Neural progenitor cell (in vitro differentiated cells): ENCODE measurements around the gene TAC3. TPM values are rescaled to one million over a fixed set of nuclear protein-coding genes. Genes with fewer than 3 reads are reported as not detected.
"Not testable (repeated sequence)": the region's sequence is repeated elsewhere in the genome, so short reads cannot be mapped to it uniquely, and the experiment has no call there.

ENCODE experiments used
- DNase-seq: peaks from one replicate; pipeline ENCODE4 v3.0.0-alpha.2; 2016; ENCODE audit warnings: low spot score
- H2AFZ ChIP-seq: fragments of 200-600 bp; sonication (generic); replicated peaks from 2 replicates; pipeline ENCODE4 v1.6.1; 2016; ENCODE audit warnings: antibody characterized with exemption
- H3F3A ChIP-seq: fragments of 200-600 bp; sonication (generic); 2 replicates; pipeline ENCODE4 v1.6.1; 2016; ENCODE audit warnings: antibody characterized with exemption, low read depth
- H3K27ac ChIP-seq: fragments of 200-600 bp; sonication (generic); 2 replicates; pipeline ENCODE4 v1.5.1; 2016; ENCODE audit warnings: mild to moderate bottlenecking
- H3K27me3 ChIP-seq: fragments of 200-600 bp; sonication (generic); 2 replicates; pipeline ENCODE4 v1.6.1; 2016; ENCODE audit warnings: mild to moderate bottlenecking, moderate library complexity
- H3K36me3 ChIP-seq: fragments of 200-600 bp; sonication (generic); 2 replicates; pipeline ENCODE4 v1.5.1; 2016
- H3K4me1 ChIP-seq: fragments of 200-600 bp; sonication (generic); 2 replicates; pipeline ENCODE4 v1.6.1; 2016; ENCODE audit warnings: mixed run types
- H3K4me2 ChIP-seq: fragments of 200-600 bp; sonication (generic); 2 replicates; pipeline ENCODE4 v1.6.1; 2016
- H3K4me3 ChIP-seq: fragments of 200-600 bp; sonication (generic); 2 replicates; pipeline ENCODE4 v1.5.1; 2016
- H3K79me2 ChIP-seq: fragments of 200-600 bp; sonication (generic); 2 replicates; pipeline ENCODE4 v1.6.1; 2016; ENCODE audit warnings: low read depth
- H3K9ac ChIP-seq: fragments of 200-600 bp; sonication (generic); 2 replicates; pipeline ENCODE4 v1.6.1; 2016
- H3K9me3 ChIP-seq: fragments of 200-600 bp; sonication (generic); 2 replicates; pipeline ENCODE4 v1.5.1; 2016; ENCODE audit warnings: low read depth
- H4K20me1 ChIP-seq: fragments of 200-600 bp; sonication (generic); 2 replicates; pipeline ENCODE4 v1.6.1; 2016; ENCODE audit warnings: low read depth
- H3K27ac Mint-ChIP-seq: 3 replicates; pipeline ENCODE4 v1.8.0; 2021; ENCODE audit warnings: mixed read lengths
- H3K27me3 Mint-ChIP-seq: 2 replicates; pipeline ENCODE4 v1.8.0; 2022; ENCODE audit warnings: low read depth, mild to moderate bottlenecking, inconsistent platforms, moderate library complexity, mixed read lengths; ENCODE audit not compliant: insufficient read depth
- H3K36me3 Mint-ChIP-seq: 3 replicates; pipeline ENCODE4 v1.8.0; 2021; ENCODE audit warnings: mixed read lengths
- H3K4me1 Mint-ChIP-seq: 3 replicates; pipeline ENCODE4 v1.8.0; 2021; ENCODE audit warnings: mixed read lengths
- H3K4me3 Mint-ChIP-seq: 3 replicates; pipeline ENCODE4 v1.8.0; 2021; ENCODE audit warnings: mild to moderate bottlenecking, moderate library complexity, mixed read lengths
- H3K9me3 Mint-ChIP-seq: 3 replicates; pipeline ENCODE4 v1.8.0; 2020; ENCODE audit warnings: mixed read lengths
- CTCF ChIP-seq: fragments of 200-600 bp; sonication (generic); IDR thresholded peaks from 2 replicates; pipeline ENCODE4 v1.5.1; 2017; ENCODE audit warnings: antibody characterized with exemption, mild to moderate bottlenecking
- EZH2 ChIP-seq: fragments of 200-600 bp; sonication (generic); IDR thresholded peaks from 2 replicates; pipeline ENCODE4 v1.6.1; 2017; ENCODE audit warnings: antibody characterized with exemption, mild to moderate bottlenecking, moderate library complexity
- EZH2phosphoT487 ChIP-seq: fragments of 200-600 bp; sonication (generic); IDR thresholded peaks from 2 replicates; pipeline ENCODE4 v1.6.1; 2017; ENCODE audit warnings: antibody characterized with exemption
- total RNA-seq: library from RNA; depleted of rRNA; stranded (reverse); fragments of >200 nt; gene quantifications from 2 replicates; pipeline ENCODE4 v1.2.3, GENCODE V29; 2015; ENCODE audit warnings: low replicate concordance

The TAC3 gene
- total RNA-seq, 1 donor from 2014 or later: 6.0 TPM

GRCh38 chr12:56979628-56980027 is 36.7 kb downstream of the TAC3 start:
- Histone ChIP-seq H3K9me3 (no peaks in the 10 kb centered on the region), H3K4me3 (no peak overlapping the region), H3K36me3 (no peaks in the 10 kb centered on the region), H2AFZ (no peak overlapping the region), H3K9ac (no peak overlapping the region), H3K4me2 (no peak overlapping the region), H3K27ac (no peak overlapping the region), H3K27me3 (no peaks in the 10 kb centered on the region), H3K79me2 (no peaks in the 10 kb centered on the region), H3F3A (no peaks in the 10 kb centered on the region), H4K20me1 (no peaks in the 10 kb centered on the region), H3K4me1 (no peaks in the 10 kb centered on the region)
- H3K4me3 Mint-ChIP-seq: no peak overlapping the region
- TF ChIP-seq EZH2: no peak
- DNase-seq: no peak
- H3K27me3 Mint-ChIP-seq: no peaks in the 10 kb centered on the region
- no peaks in the 10 kb centered on the region for H3K36me3 Mint-ChIP-seq
- no peaks in the 10 kb centered on the region for H3K4me1 Mint-ChIP-seq
- H3K9me3 Mint-ChIP-seq: no peaks in the 10 kb centered on the region
- H3K27ac Mint-ChIP-seq: no peak overlapping the region

GRCh38 chr12:56978397-56979138 is 37.8 kb downstream of the TAC3 start:
- H3K27me3 ChIP-seq: no peaks in the 10 kb centered on the region

GRCh38 chr12:56977361-56977760 is 39.0 kb downstream of the TAC3 start:
- H3K36me3 Mint-ChIP-seq, H3F3A ChIP-seq, H3K4me3 ChIP-seq, H3K9me3 Mint-ChIP-seq, H3K27ac Mint-ChIP-seq, H3K27ac ChIP-seq, H3K9me3 ChIP-seq, H2AFZ ChIP-seq, H3K4me1 ChIP-seq, H3K27me3 Mint-ChIP-seq, H3K27me3 ChIP-seq, H3K4me3 Mint-ChIP-seq, DNase-seq, H3K4me2 ChIP-seq, H3K9ac ChIP-seq, H3K4me1 Mint-ChIP-seq, H3K79me2 ChIP-seq, H3K36me3 ChIP-seq, H4K20me1 ChIP-seq: not testable (repeated sequence)

More at GRCh38 chr12:56978397-56979138, 37.8 kb downstream of the TAC3 start:
- Histone ChIP-seq H3K9me3 (no peaks in the 10 kb centered on the region), H4K20me1 (no peaks in the 10 kb centered on the region), H3F3A (no peaks in the 10 kb centered on the region), H2AFZ (no peak overlapping the region), H3K4me1 (no peaks in the 10 kb centered on the region), H3K4me3 (no peak overlapping the region), H3K27ac (no peak overlapping the region), H3K79me2 (no peaks in the 10 kb centered on the region), H3K4me2 (no peak overlapping the region), H3K9ac (no peak overlapping the region), H3K36me3 (no peaks in the 10 kb centered on the region)
- H3K27ac Mint-ChIP-seq: no peak overlapping the region
- TF ChIP-seq EZH2: no peak
- TF ChIP-seq CTCF: no peak
- TF ChIP-seq EZH2phosphoT487: no peak
- H3K27me3 Mint-ChIP-seq: no peaks in the 10 kb centered on the region
- H3K36me3 Mint-ChIP-seq: no peaks in the 10 kb centered on the region
- DNase-seq: no peak
- no peaks in the 10 kb centered on the region for H3K4me1 Mint-ChIP-seq
- no peak overlapping the region for H3K4me3 Mint-ChIP-seq
- H3K9me3 Mint-ChIP-seq: no peaks in the 10 kb centered on the region

- H3K4me3 Mint-ChIP-seq, DNase-seq, H3F3A ChIP-seq, H3K36me3 ChIP-seq, H3K4me3 ChIP-seq, H3K36me3 Mint-ChIP-seq, H3K4me1 Mint-ChIP-seq, H3K27me3 Mint-ChIP-seq, H4K20me1 ChIP-seq, H2AFZ ChIP-seq, H3K9ac ChIP-seq, H3K9me3 Mint-ChIP-seq, H3K9me3 ChIP-seq, H3K27me3 ChIP-seq, H3K27ac Mint-ChIP-seq, H3K27ac ChIP-seq, H3K4me1 ChIP-seq, H3K4me2 ChIP-seq, H3K79me2 ChIP-seq: not testable (repeated sequence)
Measured at GRCh38 chr12:56974224-56974623, 42.1 kb downstream of the TAC3 start.

DNA sequence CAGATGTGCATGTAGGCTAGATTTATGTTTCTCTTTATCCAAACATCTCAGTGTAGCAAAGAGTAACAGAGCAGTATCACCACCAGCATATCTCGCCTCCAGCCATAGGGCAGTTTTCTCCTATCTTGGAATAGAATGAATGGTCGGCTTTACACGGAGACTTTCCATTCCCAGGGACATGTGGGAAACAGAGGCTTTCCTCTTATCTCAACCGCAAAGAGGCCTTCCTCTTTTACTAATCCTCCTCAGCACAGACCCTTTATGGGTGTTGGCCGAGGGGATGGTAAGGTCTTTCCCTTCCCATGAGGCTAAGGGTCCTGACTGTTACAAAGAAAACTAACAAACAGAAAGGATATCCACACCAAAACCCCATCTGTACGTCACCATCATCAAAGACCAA is 47.4 kb downstream of the TAC3 start:
- H3K4me3 Mint-ChIP-seq, H3K9me3 ChIP-seq, H3K4me2 ChIP-seq, H3F3A ChIP-seq, H3K9ac ChIP-seq, H3K27ac ChIP-seq, H3K4me1 ChIP-seq, H3K27me3 ChIP-seq, H3K4me1 Mint-ChIP-seq, H3K36me3 ChIP-seq, H3K79me2 ChIP-seq, H3K36me3 Mint-ChIP-seq, H3K27me3 Mint-ChIP-seq, H2AFZ ChIP-seq, DNase-seq, H4K20me1 ChIP-seq, H3K4me3 ChIP-seq: not testable (repeated sequence)
- Mint-ChIP-seq H3K9me3 (peaks cover 20% of the 10 kb centered on the region), H3K27ac (peak overlapping the region; percentile 8)

DNA sequence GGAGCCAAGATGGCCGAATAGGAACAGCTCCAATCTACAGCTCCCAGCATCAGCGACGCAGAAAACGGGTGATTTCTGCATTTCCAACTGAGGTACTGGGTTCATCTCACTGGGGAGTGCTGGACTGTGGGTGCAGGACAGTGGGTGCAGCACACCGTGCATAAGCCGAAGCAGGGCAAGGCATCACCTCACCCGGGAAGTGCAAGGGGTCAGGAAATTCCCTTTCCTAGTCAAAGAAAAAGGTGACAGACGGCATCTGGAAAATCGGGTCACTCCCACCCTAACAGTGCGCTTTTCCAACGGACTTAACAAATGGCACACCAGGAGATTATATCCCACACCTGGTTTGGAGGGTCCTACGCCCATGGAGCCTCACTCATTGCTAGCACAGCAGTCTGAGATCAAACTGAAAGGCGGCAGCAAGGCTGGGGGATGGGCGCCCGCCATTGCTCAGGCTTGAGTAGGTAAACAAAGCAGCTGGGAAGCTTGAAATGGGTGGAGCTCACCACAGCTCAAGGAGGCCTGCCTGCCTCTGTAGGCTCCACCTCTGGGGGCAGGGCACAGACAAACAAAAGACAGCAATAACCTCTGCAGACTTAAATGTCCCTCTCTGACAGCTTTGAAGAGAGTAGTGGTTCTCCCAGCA is 50.2 kb downstream of the TAC3 start:
- H3K4me2 ChIP-seq, H3K27ac Mint-ChIP-seq, H3K4me1 Mint-ChIP-seq, H3K27me3 ChIP-seq, H3K27ac ChIP-seq, H3K4me1 ChIP-seq, H4K20me1 ChIP-seq, H3K36me3 ChIP-seq, H3K9me3 ChIP-seq, H3K4me3 Mint-ChIP-seq, H3K4me3 ChIP-seq, H3F3A ChIP-seq, H2AFZ ChIP-seq, H3K36me3 Mint-ChIP-seq, H3K79me2 ChIP-seq, H3K9ac ChIP-seq, DNase-seq: not testable (repeated sequence)
- Mint-ChIP-seq H3K27me3 (peaks cover 12% of the 10 kb centered on the region), H3K9me3 (peaks cover 29% of the 10 kb centered on the region)

DNA sequence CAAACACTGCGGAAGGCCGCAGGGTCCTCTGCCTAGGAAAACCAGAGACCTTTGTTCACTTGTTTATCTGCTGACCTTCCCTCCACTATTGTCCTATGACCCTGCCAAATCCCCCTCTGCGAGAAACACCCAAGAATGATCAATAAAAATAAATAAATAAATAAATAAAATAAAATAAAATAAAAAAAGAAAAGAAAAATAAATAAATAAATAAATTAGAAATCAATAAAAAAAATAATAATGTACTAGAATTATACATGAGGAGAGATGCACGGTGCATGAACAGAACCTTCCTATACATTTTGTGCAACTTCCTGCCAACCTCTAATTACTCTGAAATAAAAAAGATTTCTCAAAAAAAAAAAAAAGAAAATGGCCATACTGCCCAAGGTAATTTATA is 51.2 kb downstream of the TAC3 start:
- H3K27ac Mint-ChIP-seq: not testable (repeated sequence)

More for the DNA sequence above, 51.2 kb downstream of the TAC3 start:
- Mint-ChIP-seq H3K9me3 (peaks cover 32% of the 10 kb centered on the region), H3K27me3 (peaks cover 12% of the 10 kb centered on the region)
- H3F3A ChIP-seq, H3K9me3 ChIP-seq, H3K27me3 ChIP-seq, H3K4me3 Mint-ChIP-seq, H3K4me3 ChIP-seq, H3K27ac ChIP-seq, H2AFZ ChIP-seq, H3K36me3 ChIP-seq, H4K20me1 ChIP-seq, H3K4me1 Mint-ChIP-seq, H3K79me2 ChIP-seq, H3K4me1 ChIP-seq, H3K4me2 ChIP-seq, H3K9ac ChIP-seq, H3K36me3 Mint-ChIP-seq, DNase-seq: not testable (repeated sequence)
